ENCODE measurements around the gene PIF1. TPM values are rescaled to one million over a fixed set of nuclear protein-coding genes. Genes with fewer than 3 reads are reported as not detected.

PIF1 gene
- total and polyA plus RNA-seq, 2 of the 4 experiments (the other 2 are of a cell fraction) = 3.9 to 19.9 TPM

DNA sequence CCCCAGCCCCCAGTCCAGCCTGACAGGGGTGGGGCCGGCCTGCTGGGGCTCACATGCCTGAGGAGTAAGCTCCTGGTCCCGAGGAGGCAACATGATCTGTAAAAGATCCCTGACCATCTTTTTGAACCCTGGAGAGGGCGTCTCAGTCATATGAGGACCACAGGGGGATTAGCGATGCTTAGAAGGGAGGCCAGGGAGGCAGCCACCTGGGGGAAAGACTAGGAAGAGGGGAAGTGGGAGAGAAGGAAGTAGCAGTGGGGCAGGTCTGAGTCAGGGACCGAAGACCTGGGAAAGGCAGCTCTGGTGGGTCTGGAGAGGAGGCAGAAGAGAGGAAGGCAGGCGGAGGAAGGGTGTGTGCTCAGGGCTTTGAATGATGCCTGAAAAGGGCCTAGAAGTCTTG, 18.9 kb downstream of the PIF1 start:
- Histone ChIP-seq H4K20me1 (ENCODE audit: insufficient read depth, low read length) (no peaks in the 10 kb centered on the region), H2BK5ac (ENCODE audit: low read depth, low read length, poor library complexity, severe bottlenecking) (no peak overlapping the region), H3K23ac (ENCODE audit: low read depth, low read length) (no peak overlapping the region), H2AK9ac (replicated peaks; ENCODE audit: low read depth, low read length, poor library complexity) (peak overlapping the region; percentile 16), H4K91ac (ENCODE audit: insufficient read depth, low read depth, low read length) (no peak overlapping the region), H3K27me3 (ENCODE audit: control insufficient read depth, insufficient read depth, low read length) (no peaks in the 10 kb centered on the region; the same call in 1 of the 2 replicates), H3K36me3 (ENCODE audit: control insufficient read depth, insufficient read depth, low read length) (no peaks in the 10 kb centered on the region), H3K56ac (ENCODE audit: extremely low read depth, insufficient read depth, low read length) (no peak overlapping the region), H3K9me3 (ENCODE audit: control insufficient read depth, insufficient read depth, low read length) (no peaks in the 10 kb centered on the region), H3K9me1 (ENCODE audit: insufficient read depth, low read length) (peaks cover 4% of the 10 kb centered on the region; the same call in 1 of the 2 replicates), H3K4me1 (ENCODE audit: control insufficient read depth, insufficient read depth, low read length) (peaks cover 6% of the 10 kb centered on the region), H3K79me1 (ENCODE audit: low read depth in 1 of 2, low read length in 2 of 2) (no peaks in the 10 kb centered on the region), H3K4me3 (ENCODE audit: insufficient read depth, low read depth, low read length) (no peak overlapping the region), H2BK20ac (ENCODE audit: low read depth, low read length) (no peak overlapping the region), H2AK5ac (ENCODE audit: low read depth, low read length) (no peak overlapping the region), H3K18ac (ENCODE audit: low read depth, low read length) (no peak overlapping the region), H4K5ac (ENCODE audit: low read depth, low read length) (no peak overlapping the region), H4K8ac (ENCODE audit: low read depth in 2 of 2, low read length in 2 of 2) (no peak overlapping the region), H2BK15ac (ENCODE audit: low read depth, low read length) (no peak overlapping the region), H3K27ac (ENCODE audit: insufficient read depth, low read length) (no peak overlapping the region), H2BK120ac (ENCODE audit: low read depth, low read length) (no peak overlapping the region), H3K9ac (ENCODE audit: low read depth, low read length) (no peak overlapping the region), H3K4me2 (ENCODE audit: low read depth, low read length) (no peak overlapping the region), H3K4ac (ENCODE audit: low read depth, low read length) (no peak overlapping the region), H3K14ac (replicated peaks; ENCODE audit: low read depth, low read length) (no peak overlapping the region), H2AFZ (replicated peaks; ENCODE audit: low read length, poor library complexity) (peak overlapping the region; percentile 58)
- intact Hi-C loops (cut with micrococcal nuclease) (no loop called here), dilution Hi-C loops (cut with HindIII; ENCODE audit: low sequenced_read_pairs, unreplicated experiment) (no loop called here), in situ Hi-C loops (cut with MboI; ENCODE audit: low sequenced_read_pairs) (no loop called here)
- POLR2A ChIA-PET (ENCODE audit: unreplicated experiment) = no interaction called here
- WGBS, 2 experiments (ENCODE audit: extremely low coverage in 2 of 2, insufficient read length in 1 of 2) = 53% methylated on average over 4 of the region's 6 CpGs; no CpG with 5 or more reads in 1 of the 2 experiments
- DNase-seq = no peak
- CTCF ChIA-PET = no interaction called here
- TF ChIP-seq SMC3 (IDR thresholded peaks at IDR 0.05; ENCODE audit: low read depth, low read length) (no peak), MXI1 (IDR thresholded peaks at IDR 0.05; ENCODE audit: borderline replicate concordance, low read depth, low read length) (no peak), CEBPB (IDR thresholded peaks at IDR 0.05; ENCODE audit: low read depth, low read length) (no peak), RAD21 (IDR thresholded peaks at IDR 0.05; ENCODE audit: low read length) (no peak), POLR2A (IDR thresholded peaks at IDR 0.05; ENCODE audit: low read depth, low read length) (no peak), ELK1 (IDR thresholded peaks at IDR 0.05; ENCODE audit: borderline replicate concordance, low read depth, low read length) (no peak), RCOR1 (IDR thresholded peaks at IDR 0.05; ENCODE audit: insufficient replicate concordance, low read length) (no peak), BHLHE40 (IDR thresholded peaks at IDR 0.05; ENCODE audit: low read depth, low read length) (no peak), RFX5 (IDR thresholded peaks at IDR 0.05; ENCODE audit: low read depth, low read length) (no peak), NFE2L2 (IDR thresholded peaks at IDR 0.05; ENCODE audit: low read depth, low read length) (no peak), CHD1 (IDR thresholded peaks at IDR 0.05; ENCODE audit: low read depth, low read length) (no peak), MAZ (IDR thresholded peaks at IDR 0.05; ENCODE audit: borderline replicate concordance, low read depth, low read length) (no peak), FOS (IDR thresholded peaks at IDR 0.05; ENCODE audit: low read depth, low read length) (no peak), MAFK (IDR thresholded peaks at IDR 0.05; ENCODE audit: low read depth, low read length) (no peak)
- TF ChIP-seq, protein P1, sequence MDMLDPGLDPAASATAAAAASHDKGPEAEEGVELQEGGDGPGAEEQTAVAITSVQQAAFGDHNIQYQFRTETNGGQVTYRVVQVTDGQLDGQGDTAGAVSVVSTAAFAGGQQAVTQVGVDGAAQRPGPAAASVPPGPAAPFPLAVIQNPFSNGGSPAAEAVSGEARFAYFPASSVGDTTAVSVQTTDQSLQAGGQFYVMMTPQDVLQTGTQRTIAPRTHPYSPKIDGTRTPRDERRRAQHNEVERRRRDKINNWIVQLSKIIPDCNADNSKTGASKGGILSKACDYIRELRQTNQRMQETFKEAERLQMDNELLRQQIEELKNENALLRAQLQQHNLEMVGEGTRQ (IDR thresholded peaks at IDR 0.05; ENCODE audit: low read depth, low read length) = no peak
- TF ChIP-seq, protein P2, sequence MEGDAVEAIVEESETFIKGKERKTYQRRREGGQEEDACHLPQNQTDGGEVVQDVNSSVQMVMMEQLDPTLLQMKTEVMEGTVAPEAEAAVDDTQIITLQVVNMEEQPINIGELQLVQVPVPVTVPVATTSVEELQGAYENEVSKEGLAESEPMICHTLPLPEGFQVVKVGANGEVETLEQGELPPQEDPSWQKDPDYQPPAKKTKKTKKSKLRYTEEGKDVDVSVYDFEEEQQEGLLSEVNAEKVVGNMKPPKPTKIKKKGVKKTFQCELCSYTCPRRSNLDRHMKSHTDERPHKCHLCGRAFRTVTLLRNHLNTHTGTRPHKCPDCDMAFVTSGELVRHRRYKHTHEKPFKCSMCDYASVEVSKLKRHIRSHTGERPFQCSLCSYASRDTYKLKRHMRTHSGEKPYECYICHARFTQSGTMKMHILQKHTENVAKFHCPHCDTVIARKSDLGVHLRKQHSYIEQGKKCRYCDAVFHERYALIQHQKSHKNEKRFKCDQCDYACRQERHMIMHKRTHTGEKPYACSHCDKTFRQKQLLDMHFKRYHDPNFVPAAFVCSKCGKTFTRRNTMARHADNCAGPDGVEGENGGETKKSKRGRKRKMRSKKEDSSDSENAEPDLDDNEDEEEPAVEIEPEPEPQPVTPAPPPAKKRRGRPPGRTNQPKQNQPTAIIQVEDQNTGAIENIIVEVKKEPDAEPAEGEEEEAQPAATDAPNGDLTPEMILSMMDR (conservative IDR thresholded peaks at IDR 0.05; ENCODE audit: low read depth, low read length) = no peak
- BruUV-seq (replicated peaks) = no TSS peak
- ATAC-seq (ENCODE audit: low read depth) = no peak

Measured in IMR-90 (cell line).